NK-92 treated with Interleukin-12 subunit alpha and Interleukin-12 subunit beta, amount 100 ng/mL, for 24 hours (cell line): ENCODE results near the gene SPCS2.
"Not testable (repeated sequence)": the region's sequence is repeated elsewhere in the genome, so short reads cannot be mapped to it uniquely, and the experiment has no call there.

ENCODE experiments used
- DNase-seq: peaks from one replicate; lab custom pipeline; 2025; lab: John Stamatoyannopoulos, UW

The SPCS2 gene

GRCh38 chr11:74950374-74950969 is 1.4 kb downstream of the SPCS2 start:
- DNase-seq: no peak

GRCh38 chr11:74951226-74951625 is 2.2 kb downstream of the SPCS2 start:
- DNase-seq: no peak

- no peak for DNase-seq
Measured at GRCh38 chr11:74952752-74953151, 3.7 kb downstream of the SPCS2 start.

- no peak for DNase-seq
Measured at GRCh38 chr11:74953451-74953850, 4.4 kb downstream of the SPCS2 start.

GRCh38 chr11:74954199-74954598 is 5.1 kb downstream of the SPCS2 start:
- no peak for DNase-seq

- DNase-seq: no peak
Measured at GRCh38 chr11:74956397-74957015, 7.4 kb downstream of the SPCS2 start.

GRCh38 chr11:74957937-74958629 is 9.0 kb downstream of the SPCS2 start:
- no peak for DNase-seq

- not testable (repeated sequence) for DNase-seq
Measured at GRCh38 chr11:74960128-74960527, 11.1 kb downstream of the SPCS2 start.

GRCh38 chr11:74966651-74967050 is 17.6 kb downstream of the SPCS2 start:
- peak; percentile 19 for DNase-seq

- DNase-seq: no peak
Measured at GRCh38 chr11:74970852-74971395, 21.9 kb downstream of the SPCS2 start.

- DNase-seq: no peak
Measured at GRCh38 chr11:74971424-74971823, 22.4 kb downstream of the SPCS2 start.

- DNase-seq: no peak
Measured at GRCh38 chr11:74978041-74978440, 29.0 kb downstream of the SPCS2 start.

- DNase-seq: no peak
Measured at GRCh38 chr11:74980634-74981033, 31.6 kb downstream of the SPCS2 start.

- DNase-seq: no peak
Measured at GRCh38 chr11:74981888-74982287, 32.8 kb downstream of the SPCS2 start.

- DNase-seq: no peak
Measured at GRCh38 chr11:74984070-74984469, 35.0 kb downstream of the SPCS2 start.

GRCh38 chr11:74984730-74985129 is 35.7 kb downstream of the SPCS2 start:
- no peak for DNase-seq

GRCh38 chr11:74988541-74989259 is 39.6 kb downstream of the SPCS2 start, which contains the start of gene NEU3:
TSS of gene NEU3 (plus strand) at chr11:74988933. CDS start at chr11:74989061, 128 bp downstream.
- peak; percentile 88 for DNase-seq

GRCh38 chr11:74989260-74989638 is 40.2 kb downstream of the SPCS2 start:
- DNase-seq: no peak

- not testable (repeated sequence) for DNase-seq
Measured at GRCh38 chr11:74990150-74990549, 41.1 kb downstream of the SPCS2 start.

GRCh38 chr11:74990941-74991340 is 41.9 kb downstream of the SPCS2 start:
- DNase-seq: no peak

- no peak for DNase-seq
Measured at GRCh38 chr11:74992852-74993251, 43.8 kb downstream of the SPCS2 start.

GRCh38 chr11:75000975-75001354 is 51.9 kb downstream of the SPCS2 start:
- no peak for DNase-seq
